AG09309 (cell line): ENCODE measurements around the gene SLC41A2.

ENCODE experiments used
- DNase-seq: peaks from one replicate; pipeline ENCODE4 v3.0.0-alpha.2; 2010; ENCODE audit warnings: low read depth
- H3K4me3 ChIP-seq: 2 replicates; pipeline ENCODE4 v1.5.1; 2011; ENCODE audit warnings: mild to moderate bottlenecking, low read depth, low read length, moderate library complexity; ENCODE audit not compliant: control insufficient read depth
- CTCF ChIP-seq: IDR thresholded peaks from 2 replicates; pipeline ENCODE4 v1.5.1; 2011; ENCODE audit warnings: mild to moderate bottlenecking, low read depth, low read length, inconsistent platforms; ENCODE audit not compliant: insufficient read depth, control insufficient read depth; ENCODE audit errors: missing control alignments

The SLC41A2 gene

GRCh38 chr12:104964856-104965205 lies 6.7 kb upstream of the SLC41A2 start:
- TF ChIP-seq CTCF = no peak
- no peak overlapping the region for H3K4me3 ChIP-seq
- DNase-seq = no peak

GRCh38 chr12:104964167-104964855 lies 6.2 kb upstream of the SLC41A2 start:
- no peak overlapping the region for H3K4me3 ChIP-seq
- no peak for TF ChIP-seq CTCF
- DNase-seq = no peak

GRCh38 chr12:104963757-104964156 lies 5.7 kb upstream of the SLC41A2 start:
- no peak for TF ChIP-seq CTCF
- no peak overlapping the region for H3K4me3 ChIP-seq
- DNase-seq = no peak

- TF ChIP-seq CTCF = no peak
- H3K4me3 ChIP-seq = no peak overlapping the region
- DNase-seq = no peak
These were observed 2.4 kb upstream of the SLC41A2 start for GRCh38 chr12:104960464-104960863.

GRCh38 chr12:104959335-104959841 lies 1.3 kb upstream of the SLC41A2 start:
- DNase-seq = no peak
- no peak for TF ChIP-seq CTCF
- no peak overlapping the region; the same call in 1 of the 2 replicates for H3K4me3 ChIP-seq

GRCh38 chr12:104958805-104959334 lies 780 bp upstream of the SLC41A2 start:
- no peak for DNase-seq
- TF ChIP-seq CTCF = no peak
- H3K4me3 ChIP-seq = peak overlapping the region; percentile 84
